LNCAP (cell line): ENCODE measurements around the gene DPYD.

ENCODE experiments used
- TF ChIP-seq, protein P1 (sequence below): fragments of 450-650 bp; IDR thresholded peaks from 2 replicates; pipeline ENCODE4 v1.5.1; 2017; ENCODE audit warnings: mild to moderate bottlenecking

The DPYD gene

DNA sequence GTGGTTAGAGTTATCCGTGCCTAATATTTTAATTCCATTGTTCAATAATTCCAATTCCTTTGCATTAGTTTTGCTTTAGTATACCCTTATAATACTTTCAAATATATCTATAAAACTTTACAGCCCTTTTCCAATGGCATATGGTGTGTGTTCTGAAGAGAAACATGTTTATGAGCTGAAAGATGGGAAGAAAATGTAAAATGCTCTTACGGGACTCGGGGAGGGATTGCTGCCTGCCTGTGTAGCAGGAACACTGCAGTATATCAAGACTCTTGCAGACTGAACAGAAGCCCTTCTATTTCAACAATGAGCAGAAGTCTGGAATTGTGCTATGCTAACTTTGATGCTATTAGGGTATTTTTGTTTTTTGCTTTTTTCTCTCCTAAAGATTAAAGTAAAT is 792.4 kb downstream of the DPYD start:
- TF ChIP-seq, protein P1, sequence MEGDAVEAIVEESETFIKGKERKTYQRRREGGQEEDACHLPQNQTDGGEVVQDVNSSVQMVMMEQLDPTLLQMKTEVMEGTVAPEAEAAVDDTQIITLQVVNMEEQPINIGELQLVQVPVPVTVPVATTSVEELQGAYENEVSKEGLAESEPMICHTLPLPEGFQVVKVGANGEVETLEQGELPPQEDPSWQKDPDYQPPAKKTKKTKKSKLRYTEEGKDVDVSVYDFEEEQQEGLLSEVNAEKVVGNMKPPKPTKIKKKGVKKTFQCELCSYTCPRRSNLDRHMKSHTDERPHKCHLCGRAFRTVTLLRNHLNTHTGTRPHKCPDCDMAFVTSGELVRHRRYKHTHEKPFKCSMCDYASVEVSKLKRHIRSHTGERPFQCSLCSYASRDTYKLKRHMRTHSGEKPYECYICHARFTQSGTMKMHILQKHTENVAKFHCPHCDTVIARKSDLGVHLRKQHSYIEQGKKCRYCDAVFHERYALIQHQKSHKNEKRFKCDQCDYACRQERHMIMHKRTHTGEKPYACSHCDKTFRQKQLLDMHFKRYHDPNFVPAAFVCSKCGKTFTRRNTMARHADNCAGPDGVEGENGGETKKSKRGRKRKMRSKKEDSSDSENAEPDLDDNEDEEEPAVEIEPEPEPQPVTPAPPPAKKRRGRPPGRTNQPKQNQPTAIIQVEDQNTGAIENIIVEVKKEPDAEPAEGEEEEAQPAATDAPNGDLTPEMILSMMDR: no peak

DNA sequence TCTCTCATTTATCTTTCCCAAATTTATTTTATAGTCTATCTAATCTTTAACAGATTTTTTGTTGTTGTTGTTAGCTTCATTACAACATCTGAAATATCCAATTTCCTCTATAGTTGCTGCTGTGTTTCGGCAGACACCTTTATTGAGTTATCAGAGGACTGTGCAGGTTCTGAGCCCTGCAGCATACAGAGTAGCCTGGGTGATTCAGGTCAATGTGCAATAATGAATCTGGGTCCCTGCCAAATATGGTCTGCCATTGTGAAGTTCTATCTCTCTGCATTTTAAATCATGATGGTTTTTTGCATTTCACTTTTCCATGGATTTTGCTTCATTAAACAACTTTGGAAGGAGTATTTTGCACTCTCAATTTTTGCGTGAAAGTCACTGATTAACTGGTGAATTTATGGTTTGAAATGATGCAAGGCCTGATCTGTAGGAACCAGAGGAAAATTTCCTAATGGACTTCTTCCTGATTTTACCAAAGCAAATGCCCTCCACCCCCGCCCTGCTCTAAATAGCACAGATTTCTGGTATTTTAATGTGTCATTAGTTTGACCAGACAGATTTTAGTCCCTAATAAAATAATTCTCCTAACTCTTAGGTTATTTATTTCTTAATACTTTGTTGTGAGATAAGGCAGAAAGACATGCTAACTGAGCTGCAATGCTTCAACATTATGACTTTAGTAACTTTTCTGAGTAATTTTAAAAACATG is 797.0 kb downstream of the DPYD start:
- TF ChIP-seq, protein P1: no peak

DNA sequence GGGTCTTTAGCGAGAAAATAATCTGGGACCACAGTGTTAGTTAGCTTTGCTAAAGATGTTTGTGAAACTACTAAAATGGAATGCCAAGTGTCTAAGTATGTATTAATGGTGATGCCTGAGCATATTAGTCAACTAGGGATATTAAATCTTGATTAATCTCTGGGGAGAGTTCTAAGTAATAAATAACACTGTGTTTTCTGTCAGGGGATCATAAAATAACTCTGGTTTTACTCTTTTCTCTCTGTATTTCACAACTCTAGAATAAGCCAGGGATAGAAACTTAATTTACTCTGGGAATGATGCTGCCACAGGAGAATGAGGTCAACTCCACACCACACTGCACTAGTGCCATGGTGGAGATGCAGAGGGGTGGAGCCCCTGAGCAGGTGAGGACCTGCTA is 800.0 kb downstream of the DPYD start:
- TF ChIP-seq, protein P1: no peak

DNA sequence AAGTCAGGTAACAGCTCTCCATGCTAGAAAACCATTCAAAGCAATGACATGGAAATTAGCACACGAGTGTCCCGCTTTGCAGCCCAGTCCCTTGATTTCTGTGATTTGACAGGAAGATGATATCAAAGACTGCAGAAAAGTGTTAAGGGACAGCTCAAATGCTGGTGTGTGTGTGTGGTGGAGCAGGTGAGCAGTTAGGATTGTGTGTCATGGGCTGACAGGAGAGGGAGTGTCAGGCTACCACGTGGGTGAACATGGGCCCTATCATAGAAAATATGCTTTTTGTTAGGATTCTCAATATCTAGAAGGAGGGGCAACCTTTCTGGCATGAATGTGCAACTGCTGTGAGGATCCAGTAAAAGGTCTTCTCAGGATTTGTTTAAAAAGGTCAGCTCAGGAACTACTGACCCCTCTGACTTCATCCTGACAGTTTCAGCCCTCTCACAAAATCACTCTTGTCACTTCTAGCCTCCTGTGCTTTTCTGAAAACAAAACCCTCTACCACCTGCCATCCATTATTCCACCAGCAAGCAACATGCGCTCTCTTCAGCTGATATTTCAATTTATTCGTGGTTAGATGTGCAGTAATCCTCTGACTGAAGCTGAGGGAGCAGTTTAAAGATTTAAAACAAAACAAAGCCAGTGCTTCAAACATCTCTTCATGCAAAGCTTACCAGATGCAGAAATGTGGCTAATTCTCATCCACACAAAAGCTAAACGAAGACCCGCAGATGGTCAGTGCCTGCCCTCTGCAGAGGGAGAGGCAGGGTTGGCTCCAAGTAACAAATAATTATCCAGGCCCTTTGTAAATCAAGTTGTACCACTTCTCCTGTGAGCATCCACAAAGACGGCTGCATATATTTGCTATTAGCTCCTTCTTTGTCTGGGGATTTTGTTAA is 801.3 kb downstream of the DPYD start:
- TF ChIP-seq, protein P1: no peak

DNA sequence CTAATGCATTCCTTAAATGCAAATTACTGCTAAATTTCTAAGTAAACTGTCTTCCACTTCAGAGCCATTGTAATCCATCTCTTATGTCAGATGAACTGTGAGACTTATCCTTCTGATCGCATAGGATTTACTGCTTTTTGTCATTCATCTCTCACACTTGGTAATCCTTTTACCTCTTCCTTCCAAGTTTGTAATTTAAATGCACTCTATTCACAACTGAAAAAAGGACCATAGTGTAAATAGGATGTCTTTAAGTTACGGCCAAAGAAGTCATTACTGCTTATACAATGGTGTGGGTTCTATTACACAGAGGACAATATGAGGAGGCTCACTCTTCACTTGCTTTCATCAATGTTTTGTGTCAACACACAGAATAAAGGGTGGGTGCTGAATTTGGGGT is 806.0 kb downstream of the DPYD start:
- TF ChIP-seq, protein P1: no peak

DNA sequence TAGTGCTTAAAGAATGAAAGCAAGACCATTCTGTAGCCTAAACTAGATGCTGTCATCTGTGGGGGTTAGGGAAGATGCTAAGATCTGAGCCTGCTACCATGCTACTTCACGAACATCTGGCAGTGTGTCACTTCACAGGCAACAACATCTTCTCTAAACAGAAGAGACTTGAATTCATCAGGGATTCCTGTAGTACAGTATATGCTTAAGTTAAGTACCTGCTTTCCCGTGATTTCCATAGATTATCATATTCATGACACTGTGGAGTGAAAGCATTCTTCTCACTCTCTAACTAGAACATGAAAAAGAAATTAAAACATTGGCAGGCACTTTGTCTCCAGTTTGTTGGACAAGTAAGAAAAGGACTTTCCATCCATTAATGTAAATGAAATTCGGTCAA is 808.4 kb downstream of the DPYD start:
- TF ChIP-seq, protein P1: no peak

DNA sequence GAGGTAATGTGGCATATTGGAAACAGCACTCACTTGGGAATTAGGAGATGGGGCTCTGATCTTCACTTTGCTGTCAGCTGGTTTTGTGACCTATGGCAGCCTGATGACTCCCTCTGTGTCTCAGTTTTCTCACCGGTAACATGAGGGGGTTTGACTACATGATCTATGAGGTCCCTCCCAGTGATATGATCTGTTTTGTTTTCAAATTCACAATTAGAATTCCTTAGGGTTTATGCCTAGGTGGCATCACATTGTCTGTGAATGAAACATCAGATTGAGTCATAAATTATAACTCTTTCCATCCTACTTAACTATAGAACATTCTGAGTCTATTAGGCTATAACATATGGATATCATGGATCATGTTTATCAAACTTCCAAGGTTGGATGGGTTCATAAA is 812.7 kb downstream of the DPYD start:
- TF ChIP-seq, protein P1: no peak
